Activated CD8-positive, alpha-beta T cell treated with anti-CD3 and anti-CD28 coated beads for 36 hours (primary cell): ENCODE results near the gene LIPE. TPM values are rescaled to one million over a fixed set of nuclear protein-coding genes. Genes with fewer than 3 reads are reported as not detected.

ENCODE experiments used
- ATAC-seq: fragments of 200-7000 bp; cut with Tn5 transposase; one replicate; pipeline ENCODE4 v1.10.0; 2021; ENCODE audit warnings: mild to moderate bottlenecking, moderate library complexity
- CTCF ChIA-PET: fragments of 350-600 bp; sonication (Branson Sonifier 250); formaldehyde crosslinking; loops from one replicate; lab custom pipeline; 2021; ENCODE audit warnings: antibody characterized with exemption; lab: Charles Lee
- POLR2A ChIA-PET: fragments of 350-600 bp; sonication (Branson Sonifier 250); formaldehyde crosslinking; loops from one replicate; lab custom pipeline; 2021; ENCODE audit warnings: antibody characterized with exemption; lab: Charles Lee
- DNase-seq: peaks from one replicate; pipeline ENCODE4 v3.0.0-alpha.2; 2020
- H3K27ac Mint-ChIP-seq: one replicate; pipeline ENCODE4 v1.8.0; 2021; ENCODE audit warnings: mild to moderate bottlenecking, mixed read lengths
- H3K27me3 Mint-ChIP-seq: one replicate; pipeline ENCODE4 v1.8.0; 2021; ENCODE audit warnings: mixed read lengths
- H3K36me3 Mint-ChIP-seq: one replicate; pipeline ENCODE4 v1.8.0; 2021; ENCODE audit warnings: low read depth, mixed read lengths
- H3K4me1 Mint-ChIP-seq: one replicate; pipeline ENCODE4 v1.8.0; 2021; ENCODE audit warnings: low read depth, mixed read lengths
- H3K4me3 Mint-ChIP-seq: one replicate; pipeline ENCODE4 v1.8.0; 2021; ENCODE audit warnings: mild to moderate bottlenecking, moderate library complexity, mixed read lengths
- H3K9me3 Mint-ChIP-seq: one replicate; pipeline ENCODE4 v1.8.0; 2021; ENCODE audit warnings: mixed read lengths
- intact Hi-C: fragments of 100-400 bp; cut with micrococcal nuclease; formaldehyde crosslinking; loops from one replicate; pipeline ENCODE4 v1.10.0; 2022
- total RNA-seq, 2 experiments: library from RNA; stranded (reverse); gene quantifications; one replicate each; pipeline ENCODE4 v1.2.3, GENCODE V29; 2021
- TF ChIP-seq, protein P1 (sequence below): fragments of 200-600 bp; IDR thresholded peaks from one replicate; pipeline ENCODE4 v1.8.0; 2022; ENCODE audit warnings: antibody characterized with exemption, mild to moderate bottlenecking

LIPE gene
- total RNA-seq, 2 experiments from 2014 or later, result 28.4 to 34.3 TPM

DNA sequence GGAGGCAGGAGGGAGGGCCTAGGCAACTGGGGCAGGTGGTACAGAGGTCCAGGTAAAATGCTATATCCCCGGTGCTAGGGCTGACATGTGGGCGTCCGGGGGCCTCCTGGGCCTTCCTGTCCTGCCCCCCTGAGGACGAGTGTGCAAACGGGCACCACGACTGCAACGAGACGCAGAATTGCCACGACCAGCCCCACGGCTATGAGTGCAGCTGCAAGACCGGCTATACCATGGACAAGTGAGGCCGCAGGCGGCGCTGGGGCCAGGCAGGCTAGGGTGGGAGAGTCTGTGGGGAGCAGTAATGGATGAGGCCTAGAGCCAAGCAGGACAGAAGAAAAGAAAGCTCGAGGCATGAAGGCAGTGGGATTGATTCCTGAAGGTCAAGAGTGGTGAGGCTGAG is 58.4 kb downstream of the LIPE start:
- DNase-seq (no peak), ATAC-seq (no peak)
- CTCF ChIA-PET, result no interaction called here
- H3K9me3 Mint-ChIP-seq, result no peaks in the 10 kb centered on the region
- POLR2A ChIA-PET, result no interaction called here
- H3K4me1 Mint-ChIP-seq, result no peaks in the 10 kb centered on the region
- TF ChIP-seq, protein P1, sequence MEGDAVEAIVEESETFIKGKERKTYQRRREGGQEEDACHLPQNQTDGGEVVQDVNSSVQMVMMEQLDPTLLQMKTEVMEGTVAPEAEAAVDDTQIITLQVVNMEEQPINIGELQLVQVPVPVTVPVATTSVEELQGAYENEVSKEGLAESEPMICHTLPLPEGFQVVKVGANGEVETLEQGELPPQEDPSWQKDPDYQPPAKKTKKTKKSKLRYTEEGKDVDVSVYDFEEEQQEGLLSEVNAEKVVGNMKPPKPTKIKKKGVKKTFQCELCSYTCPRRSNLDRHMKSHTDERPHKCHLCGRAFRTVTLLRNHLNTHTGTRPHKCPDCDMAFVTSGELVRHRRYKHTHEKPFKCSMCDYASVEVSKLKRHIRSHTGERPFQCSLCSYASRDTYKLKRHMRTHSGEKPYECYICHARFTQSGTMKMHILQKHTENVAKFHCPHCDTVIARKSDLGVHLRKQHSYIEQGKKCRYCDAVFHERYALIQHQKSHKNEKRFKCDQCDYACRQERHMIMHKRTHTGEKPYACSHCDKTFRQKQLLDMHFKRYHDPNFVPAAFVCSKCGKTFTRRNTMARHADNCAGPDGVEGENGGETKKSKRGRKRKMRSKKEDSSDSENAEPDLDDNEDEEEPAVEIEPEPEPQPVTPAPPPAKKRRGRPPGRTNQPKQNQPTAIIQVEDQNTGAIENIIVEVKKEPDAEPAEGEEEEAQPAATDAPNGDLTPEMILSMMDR, result no peak
- H3K4me3 Mint-ChIP-seq, result no peak overlapping the region
- H3K27me3 Mint-ChIP-seq, result no peaks in the 10 kb centered on the region
- intact Hi-C loops, result no loop called here
- peaks cover 7% of the 10 kb centered on the region for H3K36me3 Mint-ChIP-seq
- no peak overlapping the region for H3K27ac Mint-ChIP-seq

DNA sequence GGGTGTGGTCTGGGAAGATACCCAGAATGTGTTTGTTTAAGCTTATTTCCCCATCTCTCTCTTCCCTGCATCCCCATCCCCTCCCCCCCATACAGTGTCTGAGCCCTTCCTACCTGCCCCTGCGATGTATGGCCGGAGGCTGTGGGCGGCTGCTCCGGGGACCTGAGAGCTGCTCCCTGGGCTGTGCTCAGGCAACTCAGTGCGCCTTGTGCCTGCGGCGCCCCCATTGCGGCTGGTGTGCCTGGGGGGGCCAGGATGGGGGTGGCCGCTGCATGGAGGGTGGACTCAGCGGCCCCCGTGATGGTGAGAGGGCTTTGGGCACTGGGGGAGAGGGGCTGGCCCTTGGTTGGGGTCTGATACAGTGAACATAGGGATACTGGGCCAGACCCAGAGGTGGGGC is 58.8 kb downstream of the LIPE start:
- TF ChIP-seq, protein P1, result no peak
- POLR2A ChIA-PET, result no interaction called here

DNA sequence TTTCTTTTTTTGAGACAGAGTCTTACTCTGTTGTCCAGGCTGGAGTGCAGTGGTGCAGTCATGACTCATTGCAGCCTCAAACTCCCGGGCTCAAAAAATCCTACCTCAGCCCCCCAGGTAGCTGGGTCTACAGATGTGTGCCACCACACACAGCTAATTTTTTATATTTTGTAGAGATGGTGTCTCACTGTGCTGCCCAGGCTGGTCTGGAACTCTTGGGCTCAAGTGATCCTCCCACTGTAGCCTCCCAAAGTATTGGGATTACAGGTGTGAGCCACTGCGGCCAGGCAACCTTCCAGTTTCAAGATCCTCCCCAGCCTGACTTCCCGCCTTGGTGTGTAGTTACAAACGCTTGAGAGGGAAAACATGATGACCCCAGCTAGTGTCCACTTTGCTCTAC is 59.3 kb downstream of the LIPE start:
- no peak overlapping the region for H3K27ac Mint-ChIP-seq
- peaks cover 12% of the 10 kb centered on the region for H3K36me3 Mint-ChIP-seq
- H3K4me3 Mint-ChIP-seq, result no peak overlapping the region
- TF ChIP-seq, protein P1, result no peak
- no peaks in the 10 kb centered on the region for H3K4me1 Mint-ChIP-seq
- POLR2A ChIA-PET, result interaction anchor here (0.7 kb wide), 1 partner anchor 240 kb away, joined by 3 read pairs; no protein-coding TSS in a partner anchor
- ATAC-seq, result no peak
- DNase-seq, result no peak
- intact Hi-C loops, result no loop called here
- no peaks in the 10 kb centered on the region for H3K27me3 Mint-ChIP-seq
- H3K9me3 Mint-ChIP-seq, result no peaks in the 10 kb centered on the region
- CTCF ChIA-PET, result no interaction called here

More for the DNA sequence above, 58.8 kb downstream of the LIPE start:
- CTCF ChIA-PET, result no interaction called here
- Mint-ChIP-seq H3K4me1 (no peaks in the 10 kb centered on the region), H3K36me3 (peaks cover 9% of the 10 kb centered on the region), H3K27ac (no peak overlapping the region), H3K4me3 (no peak overlapping the region), H3K9me3 (no peaks in the 10 kb centered on the region), H3K27me3 (no peaks in the 10 kb centered on the region)
- DNase-seq (no peak), ATAC-seq (no peak)
- intact Hi-C loops, result no loop called here

DNA sequence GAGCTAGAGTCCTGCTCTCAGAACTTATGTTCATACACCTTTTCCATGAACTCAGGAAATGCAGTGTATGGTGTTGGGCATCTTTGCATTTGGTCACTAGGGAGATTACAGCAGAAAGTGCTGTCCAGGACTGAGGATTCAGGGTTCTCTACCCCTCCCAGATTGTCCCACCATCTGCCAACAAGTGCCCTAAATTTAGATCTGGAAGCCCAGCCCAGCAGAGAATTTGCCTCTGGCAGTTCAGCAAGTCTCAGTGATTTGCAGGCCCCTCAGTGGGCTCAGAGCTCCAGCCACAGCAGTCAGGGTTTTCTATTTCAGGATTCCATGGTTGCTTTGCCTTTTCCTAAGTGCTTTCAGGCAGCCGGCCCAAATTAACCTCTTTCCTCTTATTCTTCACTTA is 60.5 kb downstream of the LIPE start:
- Mint-ChIP-seq H3K27ac (no peak overlapping the region), H3K4me1 (no peaks in the 10 kb centered on the region), H3K4me3 (no peak overlapping the region), H3K9me3 (no peaks in the 10 kb centered on the region), H3K27me3 (no peaks in the 10 kb centered on the region), H3K36me3 (peaks cover 12% of the 10 kb centered on the region)
- DNase-seq, result no peak
- TF ChIP-seq, protein P1, result no peak
- ChIA-PET CTCF (no interaction called here), POLR2A (no interaction called here)
- intact Hi-C loops, result no loop called here
- ATAC-seq, result no peak

DNA sequence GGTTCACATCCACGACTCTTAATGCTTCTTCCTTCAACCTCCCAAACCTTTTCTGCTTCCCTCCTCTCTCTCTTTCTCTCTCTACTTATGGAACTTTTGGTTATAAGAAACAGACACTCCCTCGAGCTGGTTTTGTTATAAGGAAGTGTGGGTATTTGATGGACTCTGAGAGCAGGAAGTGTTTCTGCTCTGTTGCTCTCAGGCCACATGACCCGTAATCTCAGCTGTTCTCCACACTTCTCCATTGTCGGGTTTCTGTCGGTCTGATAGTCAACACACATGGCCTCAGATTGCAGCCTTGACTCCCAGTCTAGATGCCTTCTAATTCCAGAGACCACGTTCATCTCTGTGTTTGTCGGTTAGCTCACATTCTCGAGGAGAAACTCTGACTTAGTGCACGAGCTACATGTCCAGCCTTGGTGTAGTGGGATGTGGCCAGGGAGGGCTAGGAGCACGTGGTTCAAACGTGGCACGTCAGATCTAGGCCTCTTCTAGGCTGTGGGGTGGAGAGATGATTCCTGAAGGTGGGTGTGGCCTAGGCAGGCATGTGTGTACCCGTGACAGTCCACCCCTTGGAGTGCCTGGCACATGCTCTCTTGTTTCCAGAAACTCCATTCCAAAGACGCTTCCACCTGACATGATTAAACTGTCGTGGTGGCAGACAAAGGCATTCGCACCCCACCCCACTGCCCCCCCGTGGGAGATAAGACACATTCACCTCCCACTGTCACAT is 63.4 kb downstream of the LIPE start:
- H3K36me3 Mint-ChIP-seq, result peaks cover 12% of the 10 kb centered on the region

More for the DNA sequence above, 63.4 kb downstream of the LIPE start:
- CTCF ChIA-PET, result no interaction called here
- Mint-ChIP-seq H3K4me3 (no peak overlapping the region), H3K4me1 (no peaks in the 10 kb centered on the region), H3K27ac (no peak overlapping the region), H3K27me3 (no peaks in the 10 kb centered on the region), H3K9me3 (no peaks in the 10 kb centered on the region)
- TF ChIP-seq, protein P1, result no peak
- intact Hi-C loops, result no loop called here
- DNase-seq (no peak), ATAC-seq (no peak)
- POLR2A ChIA-PET, result no interaction called here
